HG03558 (cell line): ENCODE data around the gene GGN.

Source experiments
- ATAC-seq: cut with Tn5 transposase; IDR thresholded peaks from one replicate; pipeline ENCODE4 v1.9.1; 2021; ENCODE audit warnings: moderate number of reproducible peaks; ENCODE audit not compliant: unreplicated experiment; ENCODE audit errors: extremely low read depth

GGN gene

GRCh38 chr19:38336638-38337359 lies 51.0 kb downstream of the GGN start:
- ATAC-seq = no peak

GRCh38 chr19:38335949-38336637 lies 51.7 kb downstream of the GGN start:
- ATAC-seq = no peak
